ENCODE data around the gene F2RL1.

Gene F2RL1

DNA sequence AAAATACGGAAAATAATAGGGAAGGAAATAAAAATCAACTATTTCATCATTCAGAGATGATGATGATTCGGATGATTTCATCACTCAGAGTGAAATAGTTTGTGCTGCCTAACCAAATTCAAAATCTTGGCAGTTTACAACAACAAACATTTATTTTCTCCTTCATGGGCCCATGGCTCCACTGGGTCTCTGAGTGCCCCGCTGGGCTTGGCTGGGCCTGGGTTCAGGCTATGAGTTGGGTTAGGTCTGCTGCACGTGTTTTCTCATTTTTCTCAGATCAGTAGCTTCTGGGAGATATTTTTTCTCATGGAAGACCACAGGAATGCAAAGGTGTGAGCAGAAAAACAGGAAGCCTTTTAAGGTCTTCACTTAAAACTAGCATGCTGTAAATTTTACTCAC lies 24.0 kb upstream of the F2RL1 start:
- H3K4me3 ChIP-seq (ENCODE audit: low read length), result no peak overlapping the region
- peak; percentile 60 for DNase-seq (ENCODE audit: low read depth)
- TF ChIP-seq, protein P1, sequence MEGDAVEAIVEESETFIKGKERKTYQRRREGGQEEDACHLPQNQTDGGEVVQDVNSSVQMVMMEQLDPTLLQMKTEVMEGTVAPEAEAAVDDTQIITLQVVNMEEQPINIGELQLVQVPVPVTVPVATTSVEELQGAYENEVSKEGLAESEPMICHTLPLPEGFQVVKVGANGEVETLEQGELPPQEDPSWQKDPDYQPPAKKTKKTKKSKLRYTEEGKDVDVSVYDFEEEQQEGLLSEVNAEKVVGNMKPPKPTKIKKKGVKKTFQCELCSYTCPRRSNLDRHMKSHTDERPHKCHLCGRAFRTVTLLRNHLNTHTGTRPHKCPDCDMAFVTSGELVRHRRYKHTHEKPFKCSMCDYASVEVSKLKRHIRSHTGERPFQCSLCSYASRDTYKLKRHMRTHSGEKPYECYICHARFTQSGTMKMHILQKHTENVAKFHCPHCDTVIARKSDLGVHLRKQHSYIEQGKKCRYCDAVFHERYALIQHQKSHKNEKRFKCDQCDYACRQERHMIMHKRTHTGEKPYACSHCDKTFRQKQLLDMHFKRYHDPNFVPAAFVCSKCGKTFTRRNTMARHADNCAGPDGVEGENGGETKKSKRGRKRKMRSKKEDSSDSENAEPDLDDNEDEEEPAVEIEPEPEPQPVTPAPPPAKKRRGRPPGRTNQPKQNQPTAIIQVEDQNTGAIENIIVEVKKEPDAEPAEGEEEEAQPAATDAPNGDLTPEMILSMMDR (IDR thresholded peaks at IDR 0.05; ENCODE audit: insufficient read depth, low read depth, low read length, missing control alignments), result no peak

DNA sequence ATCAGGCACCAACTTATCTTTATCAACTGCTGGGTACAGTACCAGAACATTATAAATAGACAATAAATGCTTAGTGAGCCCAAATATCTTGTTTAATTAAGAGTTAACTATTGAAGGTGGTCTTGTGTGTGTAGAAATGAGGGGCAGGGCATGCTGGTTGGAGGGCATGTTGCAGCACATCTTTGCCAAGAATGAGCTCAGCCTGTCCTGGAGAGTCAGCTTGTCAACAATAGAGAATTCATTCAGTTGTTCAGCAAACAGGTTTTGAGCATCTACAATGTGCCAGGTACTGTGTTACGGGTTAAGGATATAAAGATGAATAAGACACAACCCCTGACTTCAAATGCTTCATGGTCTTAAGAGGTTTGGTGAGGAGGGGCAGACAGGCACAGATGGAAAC lies 19.2 kb upstream of the F2RL1 start:
- TF ChIP-seq, protein P1 (IDR thresholded peaks at IDR 0.05; ENCODE audit: insufficient read depth, low read depth, low read length, missing control alignments), result no peak
- H3K4me3 ChIP-seq (ENCODE audit: low read length), result no peak overlapping the region
- DNase-seq (ENCODE audit: low read depth), result peak; percentile 50

DNA sequence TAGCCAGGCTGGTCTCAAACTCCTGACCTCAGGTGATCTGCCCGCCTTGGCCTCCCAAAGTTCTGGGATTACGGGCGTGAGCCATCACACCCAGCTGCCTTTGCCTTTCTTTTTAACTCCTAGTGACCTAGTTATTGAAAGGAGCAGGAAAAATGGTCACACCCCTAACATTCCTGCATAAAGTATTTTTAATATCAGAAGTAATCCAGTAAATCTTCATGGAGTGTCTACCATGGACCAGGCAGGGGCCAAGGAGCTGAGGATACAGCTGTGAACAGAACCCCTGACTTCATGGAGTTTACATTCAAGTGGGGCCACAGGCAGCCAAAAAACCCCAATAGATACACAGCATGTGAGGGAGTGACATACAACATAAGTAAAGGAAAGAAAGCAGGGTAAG lies 18.3 kb upstream of the F2RL1 start:
- no peak for DNase-seq (ENCODE audit: low read depth)
- no peak overlapping the region for H3K4me3 ChIP-seq (ENCODE audit: low read length)
- TF ChIP-seq, protein P1 (IDR thresholded peaks at IDR 0.05; ENCODE audit: insufficient read depth, low read depth, low read length, missing control alignments), result no peak

- H3K4me3 ChIP-seq (ENCODE audit: low read length), result no peak overlapping the region
- DNase-seq (ENCODE audit: low read depth), result peak; percentile 88
- TF ChIP-seq, protein P1 (IDR thresholded peaks at IDR 0.05; ENCODE audit: insufficient read depth, low read depth, low read length, missing control alignments), result no peak
These were observed 17.5 kb upstream of the F2RL1 start for GRCh38 chr5:76801159-76801802.

GRCh38 chr5:76801803-76802195 lies 17.0 kb upstream of the F2RL1 start:
- TF ChIP-seq, protein P1 (IDR thresholded peaks at IDR 0.05; ENCODE audit: insufficient read depth, low read depth, low read length, missing control alignments), result no peak
- H3K4me3 ChIP-seq (ENCODE audit: low read length), result no peak overlapping the region
- no peak for DNase-seq (ENCODE audit: low read depth)

DNA sequence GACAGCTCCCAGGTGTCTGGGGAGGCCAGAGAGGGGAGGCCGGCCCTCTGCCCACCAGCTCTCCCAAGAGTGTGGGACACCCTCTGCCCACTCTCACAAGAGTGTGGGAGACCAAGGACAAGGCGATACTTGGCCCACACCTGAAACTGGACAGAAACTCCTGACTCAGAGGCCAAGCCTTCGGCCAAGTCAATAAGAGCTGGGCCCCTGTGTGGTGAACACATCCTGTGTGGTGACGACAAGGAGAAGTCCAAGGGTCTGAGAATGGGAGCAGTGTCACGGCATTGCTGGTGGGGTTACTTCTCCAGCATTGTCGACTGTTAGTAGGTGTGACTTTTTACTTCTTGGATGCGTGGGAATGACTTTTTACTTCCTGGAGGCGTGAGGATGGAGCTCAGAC lies 14.6 kb upstream of the F2RL1 start:
- H3K4me3 ChIP-seq (ENCODE audit: low read length), result no peak overlapping the region
- TF ChIP-seq, protein P1 (IDR thresholded peaks at IDR 0.05; ENCODE audit: insufficient read depth, low read depth, low read length, missing control alignments), result no peak
- DNase-seq (ENCODE audit: low read depth), result no peak

DNA sequence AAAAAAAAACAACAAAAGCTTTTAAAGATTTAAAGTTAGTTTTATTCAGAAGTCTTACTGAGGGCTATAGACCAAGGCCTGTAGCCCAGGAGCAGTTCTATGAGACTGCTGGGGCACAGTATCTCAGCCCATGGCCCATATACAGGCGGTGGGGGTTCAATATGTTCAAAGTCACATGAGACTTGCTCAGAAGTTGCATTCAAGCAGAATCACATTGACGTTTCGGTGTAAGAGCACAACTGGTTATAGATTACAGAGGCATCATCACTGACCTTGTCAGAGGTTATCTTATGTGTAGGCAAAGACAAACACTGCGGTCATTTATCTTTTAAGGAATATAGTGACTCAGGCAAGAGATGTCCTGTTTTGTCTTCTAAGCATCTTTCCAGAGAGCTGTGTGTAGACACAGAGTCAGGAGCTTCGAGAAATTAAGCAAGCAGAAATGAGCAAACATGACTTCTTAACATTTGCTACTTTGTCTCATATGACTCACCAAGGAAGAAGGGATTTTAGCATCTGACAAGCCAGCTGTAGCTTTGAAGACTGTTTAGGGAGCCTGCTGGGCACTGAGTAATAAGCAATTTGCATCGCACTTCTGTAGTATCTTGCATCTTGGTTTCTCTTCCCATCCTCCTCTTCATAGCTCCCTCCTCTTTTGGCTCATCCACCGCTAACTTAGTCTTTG lies 12.9 kb upstream of the F2RL1 start:
- DNase-seq (ENCODE audit: low read depth), result peak; percentile 98
- H3K4me3 ChIP-seq (ENCODE audit: low read length), result no peak overlapping the region
- TF ChIP-seq, protein P1 (IDR thresholded peaks at IDR 0.05; ENCODE audit: insufficient read depth, low read depth, low read length, missing control alignments), result no peak
